ENCODE data around the gene FNIP1. TPM values are rescaled to one million over a fixed set of nuclear protein-coding genes. Genes with fewer than 3 reads are reported as not detected.

FNIP1 gene
- total RNA-seq, 2 donors from 2014 or later = 19.9 to 25.6 TPM

GRCh38 chr5:131685516-131686171 lies 111.2 kb downstream of the FNIP1 start:
- Histone ChIP-seq H3K36me3 (ENCODE audit: control insufficient read depth, insufficient read depth, low read length) (peaks cover 16% of the 10 kb centered on the region), H3K9ac (ENCODE audit: extremely low read depth, low read length, poor library complexity, severe bottlenecking) (no peak overlapping the region), H3K27ac (ENCODE audit: low read depth, low read length) (no peak overlapping the region), H3K4me3 (ENCODE audit: low read length) (no peak overlapping the region), H3K27me3 (ENCODE audit: control insufficient read depth, insufficient read depth, low read length, poor library complexity, severe bottlenecking) (no peaks in the 10 kb centered on the region), H3K9me3 (ENCODE audit: control insufficient read depth, low read length) (peaks cover 5% of the 10 kb centered on the region), H3K4me1 (ENCODE audit: control insufficient read depth, insufficient read depth, low read length) (peaks cover 3% of the 10 kb centered on the region)
- Mint-ChIP-seq H3K4me3 (no peak overlapping the region), H3K27me3 (ENCODE audit: insufficient read depth) (no peaks in the 10 kb centered on the region), H3K4me1 (peaks cover 9% of the 10 kb centered on the region), H3K9me3 (peaks cover 9% of the 10 kb centered on the region), H3K27ac (no peak overlapping the region), H3K36me3 (ENCODE audit: low read depth) (peaks cover 18% of the 10 kb centered on the region)
- no peak for TF ChIP-seq CTCF (conservative IDR thresholded peaks at IDR 0.05)
- DNase-seq = no peak
- WGBS, 2 experiments (ENCODE audit: insufficient coverage in 1 of 2, insufficient read length in 1 of 2) = 96 to 97% methylated on average over 7 of the region's 7 CpGs

DNA sequence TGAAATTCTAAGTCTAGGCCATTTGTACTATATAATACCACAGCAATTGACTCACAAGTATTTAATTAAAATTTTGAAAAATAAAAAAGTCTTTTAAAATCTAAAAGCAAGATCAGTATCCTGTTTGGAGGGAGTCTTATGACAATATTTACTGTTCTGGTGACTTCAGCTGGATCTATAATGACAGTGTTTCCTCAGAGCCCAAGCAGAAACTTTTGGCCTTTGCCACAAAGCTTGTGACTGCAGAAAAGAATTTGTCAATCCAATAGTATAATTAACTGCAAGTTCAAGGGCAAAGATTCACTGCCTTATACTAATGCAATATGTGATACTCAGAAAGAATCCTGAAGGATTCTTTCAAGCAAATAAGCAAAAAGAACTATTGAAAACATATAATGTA lies 112.2 kb downstream of the FNIP1 start:
- no peak for DNase-seq
- H3K27me3 ChIP-seq (ENCODE audit: control insufficient read depth, insufficient read depth, low read length, poor library complexity, severe bottlenecking) = no peaks in the 10 kb centered on the region
- Mint-ChIP-seq H3K9me3 (peaks cover 3% of the 10 kb centered on the region), H3K36me3 (ENCODE audit: low read depth) (peaks cover 11% of the 10 kb centered on the region), H3K27me3 (ENCODE audit: insufficient read depth) (no peaks in the 10 kb centered on the region), H3K4me1 (peaks cover 9% of the 10 kb centered on the region), H3K4me3 (no peak overlapping the region), H3K27ac (no peak overlapping the region)
- peaks cover 17% of the 10 kb centered on the region for H3K36me3 ChIP-seq (ENCODE audit: control insufficient read depth, insufficient read depth, low read length)
- H3K4me3 ChIP-seq (ENCODE audit: low read length) = no peak overlapping the region
- H3K27ac ChIP-seq (ENCODE audit: low read depth, low read length) = no peak overlapping the region
- no peaks in the 10 kb centered on the region for H3K9me3 ChIP-seq (ENCODE audit: control insufficient read depth, low read length)
- H3K4me1 ChIP-seq (ENCODE audit: control insufficient read depth, insufficient read depth, low read length) = peaks cover 3% of the 10 kb centered on the region
- no peak overlapping the region for H3K9ac ChIP-seq (ENCODE audit: extremely low read depth, low read length, poor library complexity, severe bottlenecking)
- no peak for TF ChIP-seq CTCF (conservative IDR thresholded peaks at IDR 0.05)

DNA sequence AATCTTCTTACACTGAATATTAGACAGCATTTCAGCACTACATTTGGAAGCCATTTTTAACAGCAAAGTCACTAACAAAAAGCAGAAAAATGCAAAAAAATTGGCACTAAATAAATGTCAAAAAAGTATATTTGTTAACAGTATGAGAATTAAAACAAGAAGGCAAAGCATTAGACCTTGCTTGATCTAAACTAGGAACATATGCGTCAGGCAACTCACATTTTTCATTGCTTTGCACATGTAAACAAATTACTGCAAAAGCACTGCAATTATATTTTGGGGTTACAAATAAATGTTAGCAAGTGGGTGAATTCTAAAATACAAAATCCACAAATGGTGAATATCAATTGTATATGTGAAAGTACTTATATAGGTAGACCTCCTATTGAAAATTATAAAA lies 112.8 kb downstream of the FNIP1 start:
- H3K4me1 Mint-ChIP-seq = peaks cover 9% of the 10 kb centered on the region
- H3K27ac Mint-ChIP-seq = no peak overlapping the region
- H3K4me3 Mint-ChIP-seq = no peak overlapping the region
- no peaks in the 10 kb centered on the region for H3K27me3 Mint-ChIP-seq (ENCODE audit: insufficient read depth)
- Histone ChIP-seq H3K4me1 (ENCODE audit: control insufficient read depth, insufficient read depth, low read length) (peaks cover 3% of the 10 kb centered on the region), H3K27me3 (ENCODE audit: control insufficient read depth, insufficient read depth, low read length, poor library complexity, severe bottlenecking) (no peaks in the 10 kb centered on the region), H3K4me3 (ENCODE audit: low read length) (no peak overlapping the region), H3K27ac (ENCODE audit: low read depth, low read length) (no peak overlapping the region), H3K9ac (ENCODE audit: extremely low read depth, low read length, poor library complexity, severe bottlenecking) (no peak overlapping the region), H3K9me3 (ENCODE audit: control insufficient read depth, low read length) (no peaks in the 10 kb centered on the region), H3K36me3 (ENCODE audit: control insufficient read depth, insufficient read depth, low read length) (peaks cover 19% of the 10 kb centered on the region)
- H3K36me3 Mint-ChIP-seq (ENCODE audit: low read depth) = peaks cover 11% of the 10 kb centered on the region
- no peak for TF ChIP-seq CTCF (conservative IDR thresholded peaks at IDR 0.05)
- DNase-seq = no peak
- 87% methylated on average over 1 of the region's 1 CpG; no CpG with 5 or more reads in 1 of the 2 experiments for WGBS, 2 experiments (ENCODE audit: insufficient coverage in 1 of 2, insufficient read length in 1 of 2)
- H3K9me3 Mint-ChIP-seq = no peaks in the 10 kb centered on the region
